Uterus (tissue), 2 donors: ENCODE measurements around the gene SLC16A6.

Source experiments
- CTCF ChIP-seq, 4 experiments: fragments of 200-600 bp in 2 of 4; fragments of 450-650 bp in 2 of 4; sonication (generic) in 2 of 4; IDR thresholded peaks; one replicate each; pipeline ENCODE4 v1.5.1; 2016 to 2019; ENCODE audit warnings: antibody characterized with exemption in 4 of 4, mild to moderate bottlenecking in 2 of 4, moderate library complexity in 1 of 4
- POLR2A ChIP-seq, 2 donors: fragments of 450-650 bp; IDR thresholded peaks; one replicate each; pipeline ENCODE4 v1.6.1; 2016; ENCODE audit warnings: antibody characterized with exemption in 2 of 2, mild to moderate bottlenecking in 1 of 2, moderate library complexity in 1 of 2

DNA sequence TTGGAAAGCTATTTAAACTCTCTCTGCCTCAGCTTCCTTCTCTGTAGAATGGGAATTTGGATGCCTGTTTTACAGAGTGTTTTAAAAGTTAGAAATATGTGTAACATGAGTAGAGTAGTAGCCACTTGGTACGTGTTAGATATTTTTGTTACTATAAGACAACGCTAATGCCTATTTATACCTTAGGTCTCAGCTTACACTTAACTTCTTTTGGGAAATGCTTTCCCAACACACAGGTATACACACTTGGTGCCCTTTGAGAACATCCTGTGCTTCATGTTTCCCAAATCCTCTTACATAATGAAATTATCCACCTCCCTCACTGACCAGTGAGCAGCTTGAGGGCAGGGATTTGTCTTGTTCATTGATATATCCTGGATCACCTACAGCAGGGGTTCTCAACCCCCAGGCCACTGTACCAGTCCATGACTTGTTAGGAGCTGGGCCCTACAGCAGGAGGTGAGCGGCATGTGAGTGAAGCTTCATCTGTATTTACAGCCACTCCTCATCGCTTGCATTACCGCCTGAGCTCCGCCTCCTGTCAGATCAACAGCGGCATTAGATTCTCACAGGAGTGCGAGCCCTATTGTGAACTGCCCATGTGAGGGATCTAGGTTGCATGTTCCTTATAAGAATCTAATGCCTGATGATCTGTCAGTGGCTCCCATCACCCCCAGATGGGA lies 33.9 kb upstream of the SLC16A6 start:
- TF ChIP-seq CTCF (IDR thresholded peaks at IDR 0.05) (no peak), POLR2A (IDR thresholded peaks at IDR 0.05) (no peak)
